EL (cell line): ENCODE measurements around the gene EDA2R.
A peak's percentile ranks its signal among the peaks of the same experiment; 100 is the strongest.

Experiments used
- DNase-seq: peaks from one replicate; pipeline ENCODE4 v3.0.0-alpha.2; 2016

The EDA2R gene, protein sequence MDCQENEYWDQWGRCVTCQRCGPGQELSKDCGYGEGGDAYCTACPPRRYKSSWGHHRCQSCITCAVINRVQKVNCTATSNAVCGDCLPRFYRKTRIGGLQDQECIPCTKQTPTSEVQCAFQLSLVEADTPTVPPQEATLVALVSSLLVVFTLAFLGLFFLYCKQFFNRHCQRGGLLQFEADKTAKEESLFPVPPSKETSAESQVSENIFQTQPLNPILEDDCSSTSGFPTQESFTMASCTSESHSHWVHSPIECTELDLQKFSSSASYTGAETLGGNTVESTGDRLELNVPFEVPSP

DNA sequence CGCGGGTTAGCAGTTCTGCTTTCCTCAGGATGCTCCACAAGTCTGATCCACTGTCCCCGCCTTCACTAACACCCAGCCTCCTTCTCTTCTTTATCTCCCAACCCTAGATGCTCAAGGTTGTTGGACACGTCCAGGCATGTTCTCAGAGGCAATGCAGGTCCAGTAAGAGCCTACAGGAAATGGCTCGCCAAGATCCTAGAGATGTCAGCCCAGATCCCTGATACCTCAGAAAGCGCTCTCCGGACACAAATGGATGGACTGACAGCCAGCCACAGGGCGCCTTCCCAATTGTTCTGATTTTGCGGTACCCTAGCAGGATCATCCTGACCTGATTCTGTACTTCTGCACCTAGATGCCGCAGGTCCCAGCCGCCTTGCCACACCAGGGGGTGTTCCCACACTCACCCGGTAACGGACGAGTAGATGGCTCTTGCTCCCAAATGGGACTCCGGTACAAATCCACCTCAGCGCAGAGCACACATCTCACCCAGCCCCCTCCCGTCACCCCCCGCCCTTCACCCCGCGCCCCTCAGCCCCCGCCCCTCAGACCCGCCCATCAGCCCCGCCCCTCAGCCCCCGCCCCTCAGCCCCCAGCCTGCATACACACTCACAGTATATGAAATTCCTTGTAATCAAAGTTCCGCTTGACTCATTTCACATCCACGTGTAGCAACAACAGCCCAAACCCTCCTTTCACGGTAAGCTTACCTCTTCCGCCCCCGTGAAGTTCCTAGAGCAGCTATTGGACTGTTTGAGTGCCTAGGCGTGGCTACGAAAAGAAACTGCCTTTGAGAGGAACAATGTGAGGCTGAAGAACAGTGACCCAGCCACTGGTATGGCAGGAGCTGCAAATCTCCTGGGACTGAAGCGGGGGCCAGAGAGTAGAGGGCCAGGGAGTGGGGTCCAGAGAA is at the start of gene EDA2R:
Gene EDA2R, minus strand, starts transcription at position 488 of the 910 bp plus-strand sequence. CDS start 23,058 bp downstream, outside the sequence.
- peak; percentile 83 for DNase-seq

DNA sequence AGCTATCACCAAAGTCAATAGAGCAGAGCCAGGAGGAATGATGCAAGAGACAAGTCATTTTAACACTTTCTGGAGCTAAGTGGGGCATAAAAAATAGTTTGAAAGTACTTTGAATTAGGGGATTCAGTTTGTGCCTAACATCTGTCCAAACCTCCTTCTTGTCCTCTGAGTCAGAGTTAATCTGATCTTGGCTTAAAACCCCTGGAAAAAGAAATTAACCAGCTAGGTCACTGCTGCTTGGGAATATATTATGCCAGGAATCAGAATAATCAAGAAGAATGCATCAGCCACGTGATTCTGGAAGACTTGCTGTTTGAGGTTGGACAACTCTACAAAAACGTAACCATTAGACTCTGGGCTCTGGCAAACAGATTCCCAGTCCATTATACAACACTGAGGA is 45.3 kb upstream of the EDA2R start:
- no peak for DNase-seq

DNA sequence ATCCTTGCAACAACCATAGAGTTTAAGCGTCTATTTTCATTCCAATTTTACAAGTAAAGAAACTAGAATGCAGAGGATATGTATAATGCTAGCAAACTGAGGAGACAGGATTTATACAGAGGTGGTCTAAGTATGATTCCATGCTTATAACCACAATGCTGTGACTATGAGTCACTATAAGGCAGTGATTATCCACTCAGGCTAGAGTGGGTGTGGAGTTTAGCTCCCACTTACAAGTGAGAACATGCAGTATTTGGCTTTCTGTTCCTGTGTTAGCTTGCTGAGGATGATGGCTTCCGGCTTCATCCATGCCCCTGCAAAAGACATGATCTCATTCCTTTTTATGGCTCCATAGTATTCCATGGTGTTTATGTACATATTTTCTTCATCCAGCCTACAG is 41.6 kb upstream of the EDA2R start:
- peak; percentile 15 for DNase-seq

DNA sequence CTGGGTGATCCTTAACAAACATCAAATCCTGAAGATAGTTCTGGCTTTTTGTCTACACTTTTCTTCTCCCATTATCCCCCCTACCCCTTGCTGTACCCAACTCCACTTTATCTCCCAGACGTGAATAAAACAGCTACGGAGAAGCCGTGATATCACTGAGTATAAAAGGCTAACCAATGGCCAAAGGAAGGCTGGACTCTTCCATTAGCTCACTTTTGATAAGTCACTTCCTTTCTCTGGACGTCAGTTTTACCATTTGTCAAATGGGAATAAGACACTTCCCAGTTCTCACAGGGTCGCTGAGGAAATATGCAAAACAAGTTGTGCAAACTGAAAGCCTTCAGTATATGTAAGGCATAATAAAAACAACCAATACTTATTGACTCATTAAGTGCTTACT is 38.6 kb upstream of the EDA2R start:
- DNase-seq, result peak; percentile 11

DNA sequence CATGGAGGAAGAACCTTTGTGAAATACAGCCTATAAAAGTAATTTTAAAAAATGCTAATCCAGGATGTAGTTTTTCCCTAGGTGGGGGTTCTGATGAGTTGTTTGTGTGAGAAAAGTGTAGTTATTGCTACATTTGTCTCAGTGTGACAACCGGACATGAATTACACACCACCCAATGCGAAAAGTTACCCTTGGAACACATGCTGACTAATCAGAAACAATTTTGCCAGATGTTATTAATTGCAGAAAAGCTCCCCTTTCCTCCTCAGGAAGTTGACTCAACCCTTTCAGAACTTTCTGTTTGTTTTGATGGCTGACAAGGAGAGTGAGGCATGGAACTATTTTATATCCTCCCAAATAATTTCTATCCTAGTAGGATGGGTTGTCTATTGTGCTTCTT is 38.1 kb upstream of the EDA2R start:
- DNase-seq, result peak; percentile 76

DNA sequence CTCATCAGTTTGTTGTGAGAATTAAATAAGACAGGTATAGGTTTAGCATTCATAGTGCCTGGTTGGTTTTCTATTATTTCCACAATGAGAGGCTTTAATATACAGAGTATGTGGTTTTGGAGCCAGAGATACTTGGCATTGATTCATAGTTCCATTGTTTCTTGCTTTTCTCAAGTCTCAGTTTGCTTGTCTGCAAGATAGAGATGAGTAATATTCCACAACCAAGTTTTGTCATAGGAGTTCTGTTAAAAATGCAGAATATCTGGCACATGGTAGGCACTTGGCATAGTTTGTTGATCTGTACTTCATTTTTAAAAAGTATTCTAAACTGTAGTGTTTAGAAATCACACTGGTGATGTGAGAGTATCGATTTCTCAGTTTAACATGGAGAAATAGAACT is 37.5 kb upstream of the EDA2R start:
- peak; percentile 42 for DNase-seq

DNA sequence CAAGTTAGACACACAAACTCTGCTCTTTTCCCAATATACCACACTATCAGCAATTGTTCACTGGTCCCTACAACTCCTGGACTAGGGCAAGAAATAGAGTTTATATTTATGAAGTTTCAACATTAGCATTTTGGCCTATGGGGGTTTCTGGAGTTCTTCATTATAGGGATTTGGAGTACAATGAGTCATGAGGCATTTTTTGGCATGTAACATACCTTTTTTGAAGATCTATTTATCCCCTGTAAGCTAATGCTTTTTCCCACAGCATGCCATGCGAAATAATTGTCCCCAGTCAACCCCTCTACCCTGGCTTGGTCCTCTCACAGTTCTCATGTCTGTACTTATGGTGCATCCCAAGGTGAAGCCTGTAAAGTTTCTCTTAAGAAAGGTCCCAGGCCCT is 36.7 kb upstream of the EDA2R start:
- DNase-seq, result peak; percentile 0

DNA sequence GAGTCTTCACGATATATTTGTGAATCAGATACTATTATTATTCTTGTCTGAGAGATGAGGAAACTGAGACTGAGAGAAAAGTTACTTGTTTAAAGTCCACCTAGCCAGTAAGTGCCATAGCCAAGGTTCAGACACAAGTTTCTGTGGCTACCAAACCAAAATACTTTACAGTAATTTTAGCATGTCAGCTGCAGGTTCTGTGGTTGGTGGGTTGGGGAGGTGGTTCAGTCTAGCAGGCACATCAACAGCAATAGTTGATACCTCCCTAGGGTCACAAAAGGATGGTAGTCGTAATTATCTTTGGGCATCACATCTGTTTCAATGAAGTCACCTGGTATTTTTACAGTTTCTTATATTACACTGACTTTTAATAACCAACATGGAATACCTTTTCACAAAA is 35.6 kb upstream of the EDA2R start:
- DNase-seq, result no peak

DNA sequence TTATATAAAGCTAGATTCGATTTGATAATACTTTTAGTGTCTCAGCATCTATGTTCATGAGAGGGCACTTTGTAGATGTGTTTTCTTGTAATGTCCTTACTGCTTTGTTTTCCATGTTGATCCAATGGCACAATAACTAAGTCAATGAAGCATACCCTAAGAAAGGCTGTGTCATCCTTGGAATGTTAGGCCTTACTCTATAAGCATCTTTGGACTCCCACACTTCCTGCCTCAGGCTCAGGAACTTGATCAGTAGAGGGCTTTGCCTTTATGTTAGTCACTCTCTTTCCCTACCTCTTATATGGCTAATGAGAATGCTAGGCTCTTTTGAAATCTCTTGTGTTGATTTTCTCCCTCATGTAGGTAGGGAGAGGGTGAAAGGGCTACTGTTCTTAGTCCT is 33.2 kb upstream of the EDA2R start:
- DNase-seq, result peak; percentile 56

DNA sequence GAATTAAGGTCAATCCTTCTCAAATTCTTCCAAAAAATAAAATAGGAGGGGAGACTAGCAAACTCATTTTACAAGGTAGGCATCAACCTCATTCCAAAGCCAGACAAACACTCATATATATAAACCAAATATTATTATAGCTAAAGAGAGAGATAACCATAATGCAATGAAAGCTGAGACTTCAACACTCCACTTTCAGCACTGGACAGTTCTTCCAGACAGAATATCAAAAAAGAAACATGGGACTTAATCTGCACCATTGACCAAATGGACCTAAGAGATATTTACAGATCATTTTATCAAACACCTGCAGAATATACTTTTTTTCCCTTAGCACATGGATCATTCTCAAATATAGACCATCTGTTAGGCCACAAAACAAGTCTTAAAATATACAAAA is 15.5 kb upstream of the EDA2R start:
- DNase-seq, result no peak

DNA sequence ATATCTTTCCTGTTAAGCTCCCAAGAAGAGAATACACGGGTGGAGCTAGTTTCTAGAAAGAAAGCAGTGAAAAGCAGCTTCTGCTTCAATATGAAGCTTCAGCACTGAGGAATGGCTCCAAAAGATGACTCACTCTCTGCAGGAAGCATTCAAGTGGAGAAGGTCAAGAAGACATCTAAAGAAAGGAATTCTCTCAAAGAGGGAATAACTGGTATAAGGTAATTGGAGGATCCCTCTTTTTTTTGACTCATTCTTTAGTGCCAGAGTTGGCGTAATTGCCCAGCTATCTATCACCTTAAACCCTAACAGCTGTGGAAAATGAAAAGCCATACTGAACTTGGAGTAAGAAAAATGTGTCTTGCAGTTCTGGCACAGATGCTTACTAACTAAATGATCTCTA is 3.5 kb downstream of the EDA2R start:
- peak; percentile 87 for DNase-seq

DNA sequence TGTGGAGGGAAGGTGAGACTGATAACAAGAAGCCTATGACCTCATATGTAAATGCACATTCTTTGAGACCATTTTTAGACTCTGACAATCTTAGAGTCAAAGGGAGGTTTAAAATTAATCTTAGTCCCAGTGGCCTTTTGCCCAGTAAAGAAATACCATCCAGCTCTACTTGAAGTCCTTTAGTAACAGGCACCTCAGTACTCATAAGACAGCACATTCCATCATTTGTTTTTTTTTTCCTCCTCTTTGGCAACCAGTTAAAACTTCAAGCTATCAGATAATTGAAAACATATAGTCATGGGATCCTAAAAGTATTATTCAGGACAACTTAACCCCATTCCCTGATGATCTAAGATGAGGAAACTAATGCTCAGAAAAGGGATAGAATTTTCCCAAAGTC is 4.6 kb downstream of the EDA2R start:
- peak; percentile 24 for DNase-seq

DNA sequence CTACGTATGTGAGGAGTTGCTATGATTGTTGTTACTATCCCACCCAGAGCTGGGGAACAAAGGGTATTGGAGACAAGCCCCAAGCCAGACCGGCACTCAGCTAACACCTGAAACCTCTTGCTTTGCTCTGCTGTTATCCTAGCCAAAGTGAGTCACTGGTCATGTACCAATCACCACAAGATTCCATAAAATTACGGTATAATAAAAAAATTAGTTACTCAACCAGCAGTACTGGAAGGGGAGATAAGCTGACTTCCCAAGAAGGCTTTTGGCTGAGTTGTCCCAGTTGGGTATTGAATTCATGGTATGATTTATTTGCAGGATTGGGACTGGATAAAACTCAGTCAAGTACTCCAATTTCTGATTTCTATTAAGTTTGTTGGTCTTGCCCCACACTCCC is 5.3 kb downstream of the EDA2R start:
- peak; percentile 73 for DNase-seq

DNA sequence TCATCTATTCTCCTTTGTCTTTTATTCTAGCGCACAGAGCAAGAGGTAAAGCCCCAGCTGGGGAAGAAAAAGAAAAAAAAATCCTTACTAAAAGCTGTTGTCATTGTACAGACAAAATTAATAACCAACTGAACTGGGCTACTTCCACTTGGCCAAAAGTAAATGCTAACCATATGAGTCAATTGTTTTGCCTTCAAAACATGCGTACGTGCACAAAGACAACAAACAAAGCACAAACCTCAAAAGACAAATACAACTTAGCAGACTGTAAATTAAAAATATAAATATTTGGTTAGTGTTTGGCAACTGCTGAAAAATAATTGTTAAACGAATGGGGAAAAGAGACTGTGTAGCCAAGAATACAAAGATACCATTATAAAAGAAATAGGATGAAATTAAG is 5.9 kb downstream of the EDA2R start:
- DNase-seq, result peak; percentile 40

DNA sequence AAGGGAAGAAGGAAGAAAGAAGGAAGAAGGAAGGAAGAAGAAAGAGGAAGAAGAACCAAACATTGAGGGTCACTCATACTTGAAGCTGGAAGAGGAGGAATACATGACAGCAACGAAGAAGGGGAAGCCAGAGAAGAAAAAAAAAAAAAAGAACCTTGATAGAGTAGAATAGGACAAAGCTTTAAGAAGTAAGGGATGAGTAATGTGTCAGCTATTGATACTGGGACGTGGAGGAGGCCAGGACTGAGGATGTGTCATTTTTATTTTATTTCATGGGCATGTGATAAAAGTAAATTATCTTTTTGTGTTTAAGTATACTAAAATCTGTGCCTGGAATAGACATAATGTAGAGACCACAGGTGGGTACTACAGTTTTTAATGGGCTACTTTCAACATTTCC is 6.4 kb downstream of the EDA2R start:
- peak; percentile 62 for DNase-seq

DNA sequence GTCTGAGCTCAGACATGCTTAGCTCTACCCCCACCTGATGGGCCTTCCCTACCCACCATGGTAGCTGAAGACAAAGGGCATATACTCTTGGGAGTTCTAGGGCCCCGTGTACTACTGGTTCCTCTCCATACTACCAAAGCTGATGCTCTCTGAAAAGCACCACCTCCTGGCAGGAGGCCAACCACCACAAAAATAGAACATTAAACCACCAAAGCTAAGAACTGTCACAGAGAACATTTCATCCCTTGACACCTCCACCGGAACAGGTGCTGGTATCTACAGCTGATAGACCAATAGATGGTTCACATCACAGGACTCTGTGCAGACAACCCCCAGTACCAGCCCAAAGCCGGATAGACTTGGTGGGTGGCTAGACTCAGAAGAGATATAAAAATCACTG is 13.4 kb downstream of the EDA2R start:
- DNase-seq, result no peak

DNA sequence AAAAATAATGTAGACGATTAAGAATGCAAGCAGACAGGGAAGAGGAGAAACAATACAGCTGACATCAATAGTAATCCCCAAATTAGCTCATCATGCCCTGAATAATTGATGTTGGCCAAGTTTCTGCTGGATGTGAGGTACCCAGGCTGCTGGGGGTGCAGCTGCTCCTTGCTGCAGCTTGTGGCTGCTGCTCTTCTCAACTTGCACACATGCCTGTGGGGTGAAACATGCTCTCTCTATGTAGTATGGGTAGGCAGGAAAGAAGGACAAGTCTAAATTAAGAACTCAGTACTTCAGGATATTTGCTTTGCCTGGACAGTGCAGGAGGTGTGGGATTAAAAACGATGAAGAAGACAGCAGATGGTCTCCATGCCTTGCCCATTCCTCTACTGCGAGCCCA is 16.7 kb downstream of the EDA2R start:
- DNase-seq, result peak; percentile 13

DNA sequence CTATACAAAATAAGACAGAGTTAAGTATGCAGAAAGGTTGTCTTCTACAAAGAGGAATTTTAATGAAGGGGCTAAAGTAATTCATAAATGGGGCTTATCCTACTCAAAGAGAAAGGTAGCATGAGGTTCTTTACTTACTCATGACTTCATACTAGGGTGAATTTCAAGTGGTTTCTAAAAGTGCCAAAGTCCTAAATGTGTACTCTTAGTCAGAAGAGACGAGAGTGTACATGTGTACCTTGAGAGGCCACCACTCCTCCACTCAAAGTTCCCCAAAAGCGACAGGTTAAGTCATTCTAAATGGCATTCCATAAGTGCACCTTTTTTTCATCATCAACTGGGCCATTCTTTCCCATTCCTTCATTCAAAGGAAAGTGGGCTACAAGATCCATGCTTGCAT is 21.9 kb downstream of the EDA2R start:
- DNase-seq, result no peak

DNA sequence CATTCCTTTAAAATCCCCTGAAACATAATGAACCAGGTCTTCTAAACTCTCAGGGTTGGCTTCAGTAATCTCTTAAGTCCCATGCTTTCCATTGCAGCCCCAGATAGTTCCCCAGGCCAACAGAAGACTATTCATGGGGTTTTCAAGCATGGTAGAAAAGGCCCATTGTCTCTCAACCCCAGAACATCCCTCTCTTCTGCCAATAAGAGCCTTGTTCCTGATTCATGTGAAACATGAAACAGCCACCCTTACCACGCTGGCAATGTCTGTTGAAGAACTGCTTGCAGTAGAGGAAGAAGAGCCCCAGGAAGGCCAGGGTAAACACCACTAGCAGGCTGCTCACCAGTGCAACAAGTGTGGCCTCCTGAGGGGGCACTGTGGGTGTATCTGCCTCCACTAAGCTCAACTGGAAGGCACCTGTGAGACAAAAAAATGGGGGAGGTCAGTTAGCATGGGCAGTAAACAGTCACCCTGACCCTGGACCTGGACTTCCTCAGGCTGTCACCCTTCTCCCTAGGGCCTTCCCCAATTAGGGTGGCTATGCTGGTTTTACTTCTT is 36.4 kb downstream of the EDA2R start:
- no peak for DNase-seq

DNA sequence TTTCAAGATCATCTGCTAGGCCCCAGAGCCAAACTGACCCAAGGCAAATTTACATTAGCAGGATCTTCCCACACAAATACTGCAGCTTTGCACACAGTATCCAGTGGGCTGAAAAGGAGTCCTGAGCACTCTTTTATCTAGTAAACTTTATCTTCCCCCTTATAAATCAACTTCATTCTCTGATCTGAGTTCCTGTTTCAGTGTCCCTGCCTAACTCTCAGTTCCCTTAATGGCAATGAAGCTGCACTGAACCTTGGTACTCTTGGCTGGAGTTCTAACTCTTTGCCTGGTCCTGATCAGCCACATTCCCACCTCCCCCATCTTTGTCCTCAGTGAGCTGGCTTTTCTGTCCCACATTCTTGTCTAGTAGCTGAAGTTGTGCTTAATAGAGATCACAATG is 37.4 kb downstream of the EDA2R start:
- DNase-seq, result no peak

DNA sequence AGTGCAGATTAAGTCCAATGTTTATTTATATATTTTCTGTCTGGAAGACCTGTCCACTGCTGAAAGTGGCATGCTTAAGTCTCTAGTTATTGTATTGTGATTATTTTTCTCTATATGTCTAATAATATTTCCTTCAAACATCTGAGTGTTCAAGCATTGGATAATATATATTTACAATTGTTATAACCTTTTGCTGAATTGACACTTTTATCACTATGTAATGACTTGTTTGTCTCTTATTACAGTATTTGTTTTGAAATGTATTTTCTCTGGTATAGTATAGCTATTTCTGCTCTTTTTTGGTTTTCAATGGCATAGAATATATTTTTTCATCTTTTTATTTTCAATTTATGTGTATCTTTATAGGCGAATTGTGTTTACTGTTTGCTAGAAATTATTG is 59.7 kb downstream of the EDA2R start:
- DNase-seq, result no peak

DNA sequence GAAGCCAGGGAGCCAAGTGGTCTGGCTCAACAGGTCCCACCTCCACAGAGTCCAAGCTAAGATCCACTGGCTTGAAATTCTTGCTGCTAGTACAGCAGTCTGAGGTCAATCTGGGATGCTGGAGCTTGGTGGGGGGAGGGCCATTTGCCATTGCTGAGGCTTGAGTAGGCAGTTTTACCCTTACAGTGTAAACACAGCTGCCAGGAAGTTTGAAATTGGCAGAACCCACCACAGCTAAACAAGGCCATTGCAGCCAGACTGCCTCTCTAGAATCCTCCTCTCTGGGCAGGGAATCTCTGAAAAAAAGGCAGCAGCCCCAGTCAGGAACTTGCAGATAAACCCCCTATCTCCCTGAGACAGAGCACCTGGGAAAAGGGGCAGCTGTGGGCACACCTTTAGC is 84.9 kb downstream of the EDA2R start:
- no peak for DNase-seq

DNA sequence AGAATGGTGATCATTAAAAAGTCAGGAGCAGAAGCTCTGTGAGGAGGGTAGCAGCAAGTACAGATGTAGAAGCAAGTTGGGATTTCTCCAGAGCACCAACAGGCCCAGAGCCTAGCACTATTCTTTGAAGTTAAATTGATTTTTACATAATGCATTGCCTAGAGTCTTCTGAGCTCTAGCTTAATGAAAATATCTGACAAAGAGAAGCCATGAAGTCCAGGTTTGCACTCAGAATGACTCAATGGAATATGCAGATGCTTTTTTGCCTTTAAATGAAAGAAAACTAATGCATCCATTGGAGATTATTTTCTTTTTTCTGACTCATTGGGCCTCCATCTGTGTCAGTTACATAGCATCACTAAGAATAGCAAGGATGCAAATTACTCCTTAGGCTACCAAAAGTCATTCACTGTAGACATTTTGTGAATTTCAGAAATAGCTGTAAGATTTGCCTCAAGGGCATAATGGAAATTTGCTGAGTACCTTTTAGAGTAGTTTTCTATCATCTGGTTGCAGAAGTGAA is 91.0 kb downstream of the EDA2R start:
- no peak for DNase-seq
